GM21786 (cell line): ENCODE data around the gene CRBN.

Experiments
- ATAC-seq: cut with Tn5 transposase; IDR thresholded peaks from one replicate; pipeline ENCODE4 v1.9.1; 2021; ENCODE audit not compliant: unreplicated experiment

The CRBN gene

DNA sequence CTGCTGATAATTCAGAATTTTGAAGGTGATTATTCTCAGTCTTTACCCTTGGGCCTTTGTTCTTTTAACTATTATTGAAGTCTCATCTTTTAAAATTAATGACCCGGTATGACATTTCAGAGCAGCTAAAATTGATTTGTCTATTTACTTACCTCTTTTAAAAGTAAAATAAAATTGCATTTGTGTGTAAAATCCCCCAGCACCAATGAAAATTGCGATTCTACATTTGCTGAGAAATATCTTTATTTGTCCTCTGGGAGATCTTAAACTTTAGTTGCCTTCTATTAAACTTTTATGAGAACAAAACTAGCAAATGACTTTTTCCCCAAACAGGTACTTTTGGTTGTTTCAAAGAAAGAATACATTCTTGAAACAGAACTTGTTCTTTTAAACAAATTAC is 61.8 kb downstream of the CRBN start:
- ATAC-seq = no peak

- no peak for ATAC-seq
Observed at GRCh38 chr3:3113042-3113709, 66.3 kb downstream of the CRBN start.

GRCh38 chr3:3110749-3111361 is 68.6 kb downstream of the CRBN start:
- no peak for ATAC-seq

GRCh38 chr3:3110299-3110630 is 69.2 kb downstream of the CRBN start, which contains the start of gene IL5RA:
TSS of gene IL5RA (minus strand) at chr3:3110374. CDS start at chr3:3104984, 5,390 bp downstream.
- ATAC-seq = peak; percentile 28

DNA sequence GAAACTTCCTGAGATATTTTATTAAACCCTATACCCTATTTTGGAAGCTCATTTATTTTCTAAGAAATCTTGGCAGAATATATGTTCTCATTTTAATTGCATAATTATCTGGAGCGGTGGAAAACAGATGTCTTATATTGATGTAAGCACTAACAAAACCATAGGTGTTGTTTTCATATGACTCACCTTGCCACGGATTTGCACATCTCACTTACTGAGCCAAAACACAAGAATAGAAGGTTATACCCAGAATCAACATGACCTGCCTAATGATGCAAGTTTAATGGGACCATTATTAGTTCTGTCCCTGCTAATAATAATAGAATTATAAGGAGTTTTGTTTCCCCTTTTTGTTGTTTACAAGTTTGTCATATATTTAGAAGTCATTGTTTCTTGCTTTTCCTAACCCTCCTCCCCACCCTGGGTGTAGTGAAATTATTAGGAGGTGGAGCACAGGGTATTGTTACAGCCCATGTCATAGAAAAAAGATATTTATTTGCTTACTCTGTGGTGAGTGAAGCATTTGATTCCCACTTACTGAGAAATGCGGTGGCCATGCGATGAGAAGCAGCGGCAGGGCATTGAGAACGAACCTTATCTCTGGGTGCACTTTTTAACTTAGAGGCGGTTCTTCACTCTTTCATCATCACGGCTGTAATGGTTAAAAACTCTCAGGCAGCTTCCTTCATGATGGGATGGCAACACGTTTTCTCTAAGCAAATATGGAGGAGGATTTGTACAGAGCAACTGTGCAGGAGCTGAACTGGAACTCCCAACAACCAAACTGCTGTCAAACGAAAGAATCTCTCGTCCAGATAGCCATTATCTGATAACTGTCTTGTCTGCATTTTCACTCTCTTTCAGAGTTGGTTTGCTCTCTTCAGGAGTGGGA is 69.8 kb downstream of the CRBN start:
- peak; percentile 89 for ATAC-seq

- ATAC-seq = no peak
Observed at GRCh38 chr3:3107858-3108257, 71.6 kb downstream of the CRBN start.

DNA sequence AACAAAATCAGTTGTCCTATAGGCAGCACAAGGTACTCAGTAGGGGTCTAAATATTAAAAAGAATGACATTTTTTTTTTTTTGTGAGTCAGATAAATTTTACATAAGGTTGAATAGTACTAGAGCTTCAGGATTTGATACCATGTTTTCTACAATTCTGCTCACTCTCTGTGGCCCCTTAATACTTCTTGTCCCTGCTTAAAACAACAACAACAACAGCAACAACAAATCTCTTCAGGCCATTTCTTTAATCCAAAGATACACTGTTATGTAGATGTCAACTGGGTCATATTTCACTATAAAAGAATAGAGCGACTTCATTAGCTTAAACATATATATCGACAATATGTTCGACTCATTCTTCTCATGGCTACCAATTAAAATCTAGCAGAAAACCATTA is 72.3 kb downstream of the CRBN start:
- no peak for ATAC-seq

DNA sequence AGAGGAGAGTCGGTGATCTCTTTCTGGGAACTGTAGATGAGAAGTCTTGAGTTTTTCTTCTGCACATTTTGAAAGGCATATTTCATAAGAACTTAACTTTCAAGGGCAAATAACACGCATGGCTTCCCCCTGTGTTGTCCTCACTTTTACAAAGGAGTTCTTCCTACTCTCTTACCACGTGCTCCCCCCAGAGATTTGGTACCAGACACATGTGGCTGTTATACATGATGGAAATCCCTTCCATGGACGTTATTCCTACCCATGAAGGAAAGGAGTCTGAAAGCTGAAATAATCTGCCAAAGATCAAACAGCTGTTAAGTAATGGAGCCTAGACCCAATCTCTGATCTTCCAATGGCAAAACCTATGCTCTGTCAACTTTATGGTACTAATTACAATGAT is 73.7 kb downstream of the CRBN start:
- no peak for ATAC-seq

DNA sequence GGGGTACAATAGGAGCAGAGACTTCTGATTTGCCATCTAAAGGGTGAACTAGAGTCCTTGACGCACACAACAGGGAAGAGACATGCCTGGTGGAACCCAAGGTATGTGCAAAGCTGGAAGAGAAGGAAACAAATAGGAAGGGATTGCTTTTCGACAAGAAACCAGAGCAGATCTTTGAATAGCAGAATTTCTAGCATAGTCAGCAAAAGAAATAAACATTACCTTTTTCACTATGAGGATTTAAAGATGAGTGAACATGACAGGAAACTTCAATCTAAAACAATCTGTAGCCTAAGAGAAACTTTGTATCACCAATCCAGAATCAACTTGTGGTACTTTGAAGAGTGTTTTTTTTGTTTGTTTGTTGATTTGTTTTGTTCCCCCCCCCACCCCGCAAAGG is 74.2 kb downstream of the CRBN start:
- no peak for ATAC-seq

GRCh38 chr3:3102751-3103150 is 76.7 kb downstream of the CRBN start:
- no peak for ATAC-seq

DNA sequence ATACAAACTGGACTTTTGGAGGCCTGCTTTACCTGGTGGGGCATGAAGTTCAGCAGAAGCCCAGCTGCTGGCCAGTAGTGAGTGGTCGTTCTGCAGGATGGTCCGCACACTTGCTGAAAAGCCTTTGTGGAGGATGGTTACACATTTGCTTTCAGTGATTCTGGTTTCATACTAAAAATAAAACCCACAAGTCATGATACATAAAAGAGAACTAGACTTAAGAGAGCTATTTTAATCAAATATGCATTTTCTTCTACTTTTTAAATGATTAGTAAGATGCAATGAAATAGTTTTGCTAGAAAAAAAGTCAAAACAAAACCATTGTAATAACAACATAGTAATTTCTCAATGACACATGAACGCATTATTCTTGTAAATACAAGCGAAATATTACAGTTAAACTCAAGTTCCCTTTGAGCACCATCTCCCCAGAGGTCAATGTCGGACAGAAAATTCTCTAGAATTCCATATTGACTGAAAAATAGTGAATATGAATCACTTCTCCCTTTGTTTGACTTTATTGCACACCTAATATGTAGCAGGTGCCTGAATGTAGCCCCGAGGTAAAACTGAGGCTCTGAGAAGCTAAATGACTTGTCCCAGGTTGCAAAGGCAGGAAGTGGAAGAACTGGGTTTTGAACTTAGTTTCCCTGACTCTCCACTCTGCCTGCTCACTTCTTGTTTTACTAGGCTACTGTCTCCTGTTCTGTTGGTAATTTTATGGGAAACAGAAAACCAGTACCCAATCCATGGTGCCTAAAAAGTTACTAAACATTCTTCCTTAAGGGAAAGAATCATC is 77.6 kb downstream of the CRBN start:
- peak; percentile 48 for ATAC-seq
